Measurements from ENCODE around the gene MYO3B. TPM values are rescaled to one million over a fixed set of nuclear protein-coding genes. Genes with fewer than 3 reads are reported as not detected.

The MYO3B gene
- total RNA-seq, 1 experiment from 2014 or later = 0.50 TPM

DNA sequence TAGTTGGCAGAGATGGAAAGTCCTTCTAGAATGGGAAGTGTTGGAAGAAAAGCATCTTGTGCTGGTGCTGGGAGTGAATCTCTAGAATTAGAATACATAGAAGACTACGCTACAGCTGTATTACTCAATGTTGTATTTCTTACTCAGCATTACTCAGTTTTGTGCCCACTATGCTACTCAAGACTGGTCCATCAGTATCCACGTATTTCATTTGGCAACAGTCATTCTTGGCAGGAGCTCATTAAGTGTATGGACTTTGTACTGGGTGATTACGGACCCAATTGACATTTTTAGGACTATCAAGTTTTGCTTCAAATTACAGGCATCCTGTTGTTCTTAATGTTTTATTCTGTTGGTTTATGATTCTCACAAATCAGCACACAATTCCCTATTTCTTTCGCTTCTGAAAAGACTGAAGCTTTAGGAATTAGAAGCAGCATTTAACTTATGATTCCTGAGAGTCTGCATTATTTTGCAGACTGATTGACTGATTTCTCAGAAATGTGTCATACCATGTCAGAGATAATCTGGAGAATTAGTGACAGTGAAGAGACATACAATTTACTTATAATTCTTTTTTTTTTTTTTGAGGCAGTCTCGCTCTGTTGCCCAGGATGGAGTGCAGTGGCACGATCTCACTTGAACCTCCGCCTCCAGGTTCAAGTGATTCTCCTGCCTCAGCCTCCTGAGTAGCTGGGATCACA, 136.9 kb downstream of the MYO3B start (continued):
- TF ChIP-seq, protein P1, sequence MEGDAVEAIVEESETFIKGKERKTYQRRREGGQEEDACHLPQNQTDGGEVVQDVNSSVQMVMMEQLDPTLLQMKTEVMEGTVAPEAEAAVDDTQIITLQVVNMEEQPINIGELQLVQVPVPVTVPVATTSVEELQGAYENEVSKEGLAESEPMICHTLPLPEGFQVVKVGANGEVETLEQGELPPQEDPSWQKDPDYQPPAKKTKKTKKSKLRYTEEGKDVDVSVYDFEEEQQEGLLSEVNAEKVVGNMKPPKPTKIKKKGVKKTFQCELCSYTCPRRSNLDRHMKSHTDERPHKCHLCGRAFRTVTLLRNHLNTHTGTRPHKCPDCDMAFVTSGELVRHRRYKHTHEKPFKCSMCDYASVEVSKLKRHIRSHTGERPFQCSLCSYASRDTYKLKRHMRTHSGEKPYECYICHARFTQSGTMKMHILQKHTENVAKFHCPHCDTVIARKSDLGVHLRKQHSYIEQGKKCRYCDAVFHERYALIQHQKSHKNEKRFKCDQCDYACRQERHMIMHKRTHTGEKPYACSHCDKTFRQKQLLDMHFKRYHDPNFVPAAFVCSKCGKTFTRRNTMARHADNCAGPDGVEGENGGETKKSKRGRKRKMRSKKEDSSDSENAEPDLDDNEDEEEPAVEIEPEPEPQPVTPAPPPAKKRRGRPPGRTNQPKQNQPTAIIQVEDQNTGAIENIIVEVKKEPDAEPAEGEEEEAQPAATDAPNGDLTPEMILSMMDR (IDR thresholded peaks at IDR 0.05) = no peak
- TF ChIP-seq, protein P2, sequence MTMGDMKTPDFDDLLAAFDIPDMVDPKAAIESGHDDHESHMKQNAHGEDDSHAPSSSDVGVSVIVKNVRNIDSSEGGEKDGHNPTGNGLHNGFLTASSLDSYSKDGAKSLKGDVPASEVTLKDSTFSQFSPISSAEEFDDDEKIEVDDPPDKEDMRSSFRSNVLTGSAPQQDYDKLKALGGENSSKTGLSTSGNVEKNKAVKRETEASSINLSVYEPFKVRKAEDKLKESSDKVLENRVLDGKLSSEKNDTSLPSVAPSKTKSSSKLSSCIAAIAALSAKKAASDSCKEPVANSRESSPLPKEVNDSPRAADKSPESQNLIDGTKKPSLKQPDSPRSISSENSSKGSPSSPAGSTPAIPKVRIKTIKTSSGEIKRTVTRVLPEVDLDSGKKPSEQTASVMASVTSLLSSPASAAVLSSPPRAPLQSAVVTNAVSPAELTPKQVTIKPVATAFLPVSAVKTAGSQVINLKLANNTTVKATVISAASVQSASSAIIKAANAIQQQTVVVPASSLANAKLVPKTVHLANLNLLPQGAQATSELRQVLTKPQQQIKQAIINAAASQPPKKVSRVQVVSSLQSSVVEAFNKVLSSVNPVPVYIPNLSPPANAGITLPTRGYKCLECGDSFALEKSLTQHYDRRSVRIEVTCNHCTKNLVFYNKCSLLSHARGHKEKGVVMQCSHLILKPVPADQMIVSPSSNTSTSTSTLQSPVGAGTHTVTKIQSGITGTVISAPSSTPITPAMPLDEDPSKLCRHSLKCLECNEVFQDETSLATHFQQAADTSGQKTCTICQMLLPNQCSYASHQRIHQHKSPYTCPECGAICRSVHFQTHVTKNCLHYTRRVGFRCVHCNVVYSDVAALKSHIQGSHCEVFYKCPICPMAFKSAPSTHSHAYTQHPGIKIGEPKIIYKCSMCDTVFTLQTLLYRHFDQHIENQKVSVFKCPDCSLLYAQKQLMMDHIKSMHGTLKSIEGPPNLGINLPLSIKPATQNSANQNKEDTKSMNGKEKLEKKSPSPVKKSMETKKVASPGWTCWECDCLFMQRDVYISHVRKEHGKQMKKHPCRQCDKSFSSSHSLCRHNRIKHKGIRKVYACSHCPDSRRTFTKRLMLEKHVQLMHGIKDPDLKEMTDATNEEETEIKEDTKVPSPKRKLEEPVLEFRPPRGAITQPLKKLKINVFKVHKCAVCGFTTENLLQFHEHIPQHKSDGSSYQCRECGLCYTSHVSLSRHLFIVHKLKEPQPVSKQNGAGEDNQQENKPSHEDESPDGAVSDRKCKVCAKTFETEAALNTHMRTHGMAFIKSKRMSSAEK (CRISPR knock-in tag; IDR thresholded peaks at IDR 0.05; ENCODE audit: borderline replicate concordance) = no peak
- TF ChIP-seq, protein P3, sequence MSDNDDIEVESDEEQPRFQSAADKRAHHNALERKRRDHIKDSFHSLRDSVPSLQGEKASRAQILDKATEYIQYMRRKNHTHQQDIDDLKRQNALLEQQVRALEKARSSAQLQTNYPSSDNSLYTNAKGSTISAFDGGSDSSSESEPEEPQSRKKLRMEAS (CRISPR knock-in tag; IDR thresholded peaks at IDR 0.05) = no peak
- TF ChIP-seq NFATC4 (CRISPR knock-in tag; IDR thresholded peaks at IDR 0.05) (no peak), CREM (CRISPR knock-in tag; IDR thresholded peaks at IDR 0.05) (no peak), NFYB (CRISPR knock-in tag; conservative IDR thresholded peaks at IDR 0.05; ENCODE audit: low read depth) (no peak), SMAD4 (CRISPR knock-in tag; IDR thresholded peaks at IDR 0.05) (no peak)
- TF ChIP-seq, protein P4, sequence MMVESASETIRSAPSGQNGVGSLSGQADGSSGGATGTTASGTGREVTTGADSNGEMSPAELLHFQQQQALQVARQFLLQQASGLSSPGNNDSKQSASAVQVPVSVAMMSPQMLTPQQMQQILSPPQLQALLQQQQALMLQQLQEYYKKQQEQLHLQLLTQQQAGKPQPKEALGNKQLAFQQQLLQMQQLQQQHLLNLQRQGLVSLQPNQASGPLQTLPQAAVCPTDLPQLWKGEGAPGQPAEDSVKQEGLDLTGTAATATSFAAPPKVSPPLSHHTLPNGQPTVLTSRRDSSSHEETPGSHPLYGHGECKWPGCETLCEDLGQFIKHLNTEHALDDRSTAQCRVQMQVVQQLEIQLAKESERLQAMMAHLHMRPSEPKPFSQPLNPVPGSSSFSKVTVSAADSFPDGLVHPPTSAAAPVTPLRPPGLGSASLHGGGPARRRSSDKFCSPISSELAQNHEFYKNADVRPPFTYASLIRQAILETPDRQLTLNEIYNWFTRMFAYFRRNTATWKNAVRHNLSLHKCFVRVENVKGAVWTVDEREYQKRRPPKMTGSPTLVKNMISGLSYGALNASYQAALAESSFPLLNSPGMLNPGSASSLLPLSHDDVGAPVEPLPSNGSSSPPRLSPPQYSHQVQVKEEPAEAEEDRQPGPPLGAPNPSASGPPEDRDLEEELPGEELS (CRISPR knock-in tag; IDR thresholded peaks at IDR 0.05) = no peak
- TF ChIP-seq, protein P5, sequence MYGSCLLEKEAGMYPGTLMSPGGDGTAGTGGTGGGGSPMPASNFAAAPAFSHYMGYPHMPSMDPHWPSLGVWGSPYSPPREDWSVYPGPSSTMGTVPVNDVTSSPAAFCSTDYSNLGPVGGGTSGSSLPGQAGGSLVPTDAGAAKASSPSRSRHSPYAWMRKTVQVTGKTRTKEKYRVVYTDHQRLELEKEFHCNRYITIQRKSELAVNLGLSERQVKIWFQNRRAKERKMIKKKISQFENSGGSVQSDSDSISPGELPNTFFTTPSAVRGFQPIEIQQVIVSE (CRISPR knock-in tag; IDR thresholded peaks at IDR 0.05; ENCODE audit: borderline replicate concordance) = no peak

DNA sequence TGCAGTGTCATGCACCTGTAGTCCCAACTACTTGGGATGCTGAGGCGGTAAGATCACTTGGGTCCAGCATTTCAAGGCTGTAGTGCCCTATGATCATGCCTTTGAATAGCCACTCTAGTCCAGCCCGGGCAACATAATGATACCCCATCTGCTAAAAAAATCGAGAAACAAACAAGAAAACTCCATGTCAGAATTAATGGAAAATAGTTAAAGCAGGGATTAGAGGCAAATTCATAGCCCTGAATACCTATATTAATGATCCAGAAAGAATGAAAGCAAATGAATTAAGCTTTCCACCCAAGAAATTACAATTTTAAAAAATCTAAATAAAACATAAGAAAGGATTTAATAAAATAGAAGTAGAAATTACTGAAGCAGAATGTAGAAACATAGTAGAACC, 143.0 kb downstream of the MYO3B start:
- no peak for ATAC-seq
- no peak overlapping the region for H3K27ac Mint-ChIP-seq
- ChIA-PET CTCF (no interaction called here), POLR2A (no interaction called here)
- H3K36me3 Mint-ChIP-seq = peaks cover 26% of the 10 kb centered on the region
- H3K9me3 Mint-ChIP-seq = peaks cover 37% of the 10 kb centered on the region
- DNase-seq (ENCODE audit: low spot score) = no peak
- H3K27me3 Mint-ChIP-seq (ENCODE audit: low read depth) = no peaks in the 10 kb centered on the region; the same call in 1 of the 2 replicates
- no peak overlapping the region for H3K4me3 Mint-ChIP-seq
- peaks cover 15% of the 10 kb centered on the region for H3K4me1 Mint-ChIP-seq
- TF ChIP-seq, protein P4 (CRISPR knock-in tag; IDR thresholded peaks at IDR 0.05) = no peak
- TF ChIP-seq, protein P6, sequence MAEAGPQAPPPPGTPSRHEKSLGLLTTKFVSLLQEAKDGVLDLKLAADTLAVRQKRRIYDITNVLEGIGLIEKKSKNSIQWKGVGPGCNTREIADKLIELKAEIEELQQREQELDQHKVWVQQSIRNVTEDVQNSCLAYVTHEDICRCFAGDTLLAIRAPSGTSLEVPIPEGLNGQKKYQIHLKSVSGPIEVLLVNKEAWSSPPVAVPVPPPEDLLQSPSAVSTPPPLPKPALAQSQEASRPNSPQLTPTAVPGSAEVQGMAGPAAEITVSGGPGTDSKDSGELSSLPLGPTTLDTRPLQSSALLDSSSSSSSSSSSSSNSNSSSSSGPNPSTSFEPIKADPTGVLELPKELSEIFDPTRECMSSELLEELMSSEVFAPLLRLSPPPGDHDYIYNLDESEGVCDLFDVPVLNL (CRISPR knock-in tag; IDR thresholded peaks at IDR 0.05; ENCODE audit: borderline replicate concordance, low read depth) = no peak
- TF ChIP-seq, protein P7, sequence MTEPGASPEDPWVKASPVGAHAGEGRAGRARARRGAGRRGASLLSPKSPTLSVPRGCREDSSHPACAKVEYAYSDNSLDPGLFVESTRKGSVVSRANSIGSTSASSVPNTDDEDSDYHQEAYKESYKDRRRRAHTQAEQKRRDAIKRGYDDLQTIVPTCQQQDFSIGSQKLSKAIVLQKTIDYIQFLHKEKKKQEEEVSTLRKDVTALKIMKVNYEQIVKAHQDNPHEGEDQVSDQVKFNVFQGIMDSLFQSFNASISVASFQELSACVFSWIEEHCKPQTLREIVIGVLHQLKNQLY (CRISPR knock-in tag; IDR thresholded peaks at IDR 0.05) = no peak
- TF ChIP-seq, protein P8, sequence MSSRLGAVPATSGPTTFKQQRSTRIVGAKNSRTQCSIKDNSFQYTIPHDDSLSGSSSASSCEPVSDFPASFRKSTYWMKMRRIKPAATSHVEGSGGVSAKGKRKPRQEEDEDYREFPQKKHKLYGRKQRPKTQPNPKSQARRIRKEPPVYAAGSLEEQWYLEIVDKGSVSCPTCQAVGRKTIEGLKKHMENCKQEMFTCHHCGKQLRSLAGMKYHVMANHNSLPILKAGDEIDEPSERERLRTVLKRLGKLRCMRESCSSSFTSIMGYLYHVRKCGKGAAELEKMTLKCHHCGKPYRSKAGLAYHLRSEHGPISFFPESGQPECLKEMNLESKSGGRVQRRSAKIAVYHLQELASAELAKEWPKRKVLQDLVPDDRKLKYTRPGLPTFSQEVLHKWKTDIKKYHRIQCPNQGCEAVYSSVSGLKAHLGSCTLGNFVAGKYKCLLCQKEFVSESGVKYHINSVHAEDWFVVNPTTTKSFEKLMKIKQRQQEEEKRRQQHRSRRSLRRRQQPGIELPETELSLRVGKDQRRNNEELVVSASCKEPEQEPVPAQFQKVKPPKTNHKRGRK (CRISPR knock-in tag; IDR thresholded peaks at IDR 0.05; ENCODE audit: borderline replicate concordance) = no peak
- no peak for TF ChIP-seq ZNF138 (CRISPR knock-in tag; conservative IDR thresholded peaks at IDR 0.05)
- TF ChIP-seq, protein P1 (IDR thresholded peaks at IDR 0.05) = no peak
- TF ChIP-seq, protein P9, sequence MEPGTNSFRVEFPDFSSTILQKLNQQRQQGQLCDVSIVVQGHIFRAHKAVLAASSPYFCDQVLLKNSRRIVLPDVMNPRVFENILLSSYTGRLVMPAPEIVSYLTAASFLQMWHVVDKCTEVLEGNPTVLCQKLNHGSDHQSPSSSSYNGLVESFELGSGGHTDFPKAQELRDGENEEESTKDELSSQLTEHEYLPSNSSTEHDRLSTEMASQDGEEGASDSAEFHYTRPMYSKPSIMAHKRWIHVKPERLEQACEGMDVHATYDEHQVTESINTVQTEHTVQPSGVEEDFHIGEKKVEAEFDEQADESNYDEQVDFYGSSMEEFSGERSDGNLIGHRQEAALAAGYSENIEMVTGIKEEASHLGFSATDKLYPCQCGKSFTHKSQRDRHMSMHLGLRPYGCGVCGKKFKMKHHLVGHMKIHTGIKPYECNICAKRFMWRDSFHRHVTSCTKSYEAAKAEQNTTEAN (CRISPR knock-in tag; IDR thresholded peaks at IDR 0.05) = no peak
- TF ChIP-seq GABPB1 (CRISPR knock-in tag; IDR thresholded peaks at IDR 0.05) = no peak

Data from WTC11 (cell line).